HL-60 (cell line): ENCODE results near the gene NBEAL1.
A peak's percentile ranks its signal among the peaks of the same experiment; 100 is the strongest.

Experiments used
- DNase-seq, 2 experiments: peaks; one replicate each; pipeline ENCODE4 v3.0.0-alpha.2; 2010 to 2020; ENCODE audit warnings: low read depth in 1 of 2, low spot score in 1 of 2
- H3K27ac ChIP-seq: fragments of 250-450 bp; sonication (Bioruptor Pico); replicated peaks from 2 replicates; pipeline ENCODE4 v1.5.1; 2020; ENCODE audit warnings: mild to moderate bottlenecking, moderate library complexity
- H3K27me3 ChIP-seq: fragments of 250-450 bp; sonication (Bioruptor Pico); 2 replicates; pipeline ENCODE4 v1.5.1; 2021; ENCODE audit warnings: mild to moderate bottlenecking, moderate library complexity; ENCODE audit not compliant: insufficient read depth, poor library complexity, severe bottlenecking
- H3K4me3 ChIP-seq: replicated peaks from 2 replicates; pipeline ENCODE4 v1.5.1; 2011; ENCODE audit warnings: mild to moderate bottlenecking, control low read depth, low read length; ENCODE audit not compliant: insufficient read depth
- GABPA ChIP-seq: IDR thresholded peaks from 2 replicates; pipeline ENCODE4 v1.6.1; 2012; ENCODE audit warnings: low read depth
- POLR2AphosphoS5 ChIP-seq: IDR thresholded peaks from 2 replicates; pipeline ENCODE4 v1.6.1; 2012; ENCODE audit warnings: low read depth
- SPI1 ChIP-seq: IDR thresholded peaks from 2 replicates; pipeline ENCODE4 v1.6.1; 2012; ENCODE audit warnings: low read depth, mild to moderate bottlenecking, borderline replicate concordance
- TF ChIP-seq, protein P1 (sequence below): IDR thresholded peaks from one replicate; pipeline ENCODE4 v1.5.1; 2011; ENCODE audit warnings: low read length, control low read depth, inconsistent platforms; ENCODE audit not compliant: insufficient read depth
- TF ChIP-seq, protein P2 (sequence below): IDR thresholded peaks from 2 replicates; pipeline ENCODE4 v1.6.1; 2012; ENCODE audit warnings: low read depth; ENCODE audit not compliant: insufficient replicate concordance

The NBEAL1 gene

DNA sequence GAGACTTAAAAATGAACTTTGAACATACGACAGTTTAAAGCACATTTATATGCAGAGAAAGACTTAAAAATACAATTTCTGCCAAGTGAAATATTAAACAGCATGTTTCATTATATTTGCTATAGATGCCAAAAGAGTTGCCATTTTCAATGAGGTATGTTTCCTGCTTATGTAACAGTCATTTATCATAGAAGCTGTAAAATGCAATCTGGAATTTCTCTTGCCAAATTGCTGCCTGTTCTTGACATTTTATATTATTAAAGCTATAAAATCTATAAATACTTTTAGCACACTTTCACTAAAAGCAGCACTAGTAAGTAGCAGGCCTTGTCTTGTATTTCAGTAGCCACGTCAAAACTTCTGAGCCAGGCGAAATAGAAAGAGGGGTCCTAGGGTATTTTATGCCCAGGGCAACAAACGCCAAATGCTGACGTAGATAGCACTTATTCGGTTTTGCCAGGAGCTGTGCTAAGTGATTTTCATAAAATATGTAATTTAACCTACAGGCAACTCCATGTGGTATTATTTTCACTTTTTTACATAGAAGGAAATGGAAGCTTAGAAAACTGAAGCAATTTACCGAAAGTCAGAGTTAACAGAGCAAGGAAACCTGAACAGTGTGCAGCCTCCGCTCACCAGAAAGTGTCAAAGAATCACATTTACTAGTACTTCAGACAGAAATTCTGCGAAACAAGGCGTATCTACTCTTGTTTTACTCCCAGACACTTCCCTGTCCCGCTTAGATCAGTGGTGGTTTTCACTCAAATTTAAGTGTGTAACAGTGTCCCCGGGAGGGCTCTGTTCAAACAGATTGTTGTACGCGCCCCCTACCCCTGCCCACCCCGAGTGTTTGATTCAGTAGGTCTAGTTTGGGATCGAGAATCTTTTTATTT lies 222.9 kb downstream of the NBEAL1 start:
- DNase-seq, result no peak
- Histone ChIP-seq H3K27ac (no peak overlapping the region), H3K4me3 (no peak overlapping the region), H3K27me3 (no peaks in the 10 kb centered on the region)
- TF ChIP-seq SPI1, result no peak
- no peak for TF ChIP-seq GABPA
- TF ChIP-seq, protein P1, sequence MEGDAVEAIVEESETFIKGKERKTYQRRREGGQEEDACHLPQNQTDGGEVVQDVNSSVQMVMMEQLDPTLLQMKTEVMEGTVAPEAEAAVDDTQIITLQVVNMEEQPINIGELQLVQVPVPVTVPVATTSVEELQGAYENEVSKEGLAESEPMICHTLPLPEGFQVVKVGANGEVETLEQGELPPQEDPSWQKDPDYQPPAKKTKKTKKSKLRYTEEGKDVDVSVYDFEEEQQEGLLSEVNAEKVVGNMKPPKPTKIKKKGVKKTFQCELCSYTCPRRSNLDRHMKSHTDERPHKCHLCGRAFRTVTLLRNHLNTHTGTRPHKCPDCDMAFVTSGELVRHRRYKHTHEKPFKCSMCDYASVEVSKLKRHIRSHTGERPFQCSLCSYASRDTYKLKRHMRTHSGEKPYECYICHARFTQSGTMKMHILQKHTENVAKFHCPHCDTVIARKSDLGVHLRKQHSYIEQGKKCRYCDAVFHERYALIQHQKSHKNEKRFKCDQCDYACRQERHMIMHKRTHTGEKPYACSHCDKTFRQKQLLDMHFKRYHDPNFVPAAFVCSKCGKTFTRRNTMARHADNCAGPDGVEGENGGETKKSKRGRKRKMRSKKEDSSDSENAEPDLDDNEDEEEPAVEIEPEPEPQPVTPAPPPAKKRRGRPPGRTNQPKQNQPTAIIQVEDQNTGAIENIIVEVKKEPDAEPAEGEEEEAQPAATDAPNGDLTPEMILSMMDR, result no peak
- TF ChIP-seq, protein P2, sequence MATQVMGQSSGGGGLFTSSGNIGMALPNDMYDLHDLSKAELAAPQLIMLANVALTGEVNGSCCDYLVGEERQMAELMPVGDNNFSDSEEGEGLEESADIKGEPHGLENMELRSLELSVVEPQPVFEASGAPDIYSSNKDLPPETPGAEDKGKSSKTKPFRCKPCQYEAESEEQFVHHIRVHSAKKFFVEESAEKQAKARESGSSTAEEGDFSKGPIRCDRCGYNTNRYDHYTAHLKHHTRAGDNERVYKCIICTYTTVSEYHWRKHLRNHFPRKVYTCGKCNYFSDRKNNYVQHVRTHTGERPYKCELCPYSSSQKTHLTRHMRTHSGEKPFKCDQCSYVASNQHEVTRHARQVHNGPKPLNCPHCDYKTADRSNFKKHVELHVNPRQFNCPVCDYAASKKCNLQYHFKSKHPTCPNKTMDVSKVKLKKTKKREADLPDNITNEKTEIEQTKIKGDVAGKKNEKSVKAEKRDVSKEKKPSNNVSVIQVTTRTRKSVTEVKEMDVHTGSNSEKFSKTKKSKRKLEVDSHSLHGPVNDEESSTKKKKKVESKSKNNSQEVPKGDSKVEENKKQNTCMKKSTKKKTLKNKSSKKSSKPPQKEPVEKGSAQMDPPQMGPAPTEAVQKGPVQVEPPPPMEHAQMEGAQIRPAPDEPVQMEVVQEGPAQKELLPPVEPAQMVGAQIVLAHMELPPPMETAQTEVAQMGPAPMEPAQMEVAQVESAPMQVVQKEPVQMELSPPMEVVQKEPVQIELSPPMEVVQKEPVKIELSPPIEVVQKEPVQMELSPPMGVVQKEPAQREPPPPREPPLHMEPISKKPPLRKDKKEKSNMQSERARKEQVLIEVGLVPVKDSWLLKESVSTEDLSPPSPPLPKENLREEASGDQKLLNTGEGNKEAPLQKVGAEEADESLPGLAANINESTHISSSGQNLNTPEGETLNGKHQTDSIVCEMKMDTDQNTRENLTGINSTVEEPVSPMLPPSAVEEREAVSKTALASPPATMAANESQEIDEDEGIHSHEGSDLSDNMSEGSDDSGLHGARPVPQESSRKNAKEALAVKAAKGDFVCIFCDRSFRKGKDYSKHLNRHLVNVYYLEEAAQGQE, result no peak
- no peak for TF ChIP-seq POLR2AphosphoS5

DNA sequence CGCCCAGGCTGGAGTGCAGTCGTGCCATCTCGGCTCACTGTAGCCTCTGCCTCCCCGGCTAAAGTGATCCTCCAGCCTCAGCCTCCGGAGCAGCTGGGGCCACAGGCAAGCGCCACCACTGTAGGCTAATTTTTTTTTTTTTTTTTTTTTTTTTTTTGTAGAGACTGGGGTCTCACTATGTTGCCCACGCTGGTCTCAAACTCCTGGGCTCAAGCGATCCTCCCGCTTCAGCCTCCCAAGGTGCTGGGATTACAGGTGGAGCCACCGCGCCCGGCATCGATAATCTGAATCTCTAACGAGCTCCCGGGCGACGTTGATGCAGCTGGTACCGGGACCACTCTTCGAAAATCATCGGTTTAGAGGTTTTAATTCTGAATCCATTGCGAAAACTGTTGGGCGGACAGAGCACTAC lies 223.6 kb downstream of the NBEAL1 start:
- peak overlapping the region; percentile 90 for H3K27ac ChIP-seq
- H3K4me3 ChIP-seq, result peak overlapping the region; percentile 58
- H3K27me3 ChIP-seq, result no peaks in the 10 kb centered on the region
- DNase-seq, result no peak
- TF ChIP-seq GABPA (no peak), POLR2AphosphoS5 (no peak), SPI1 (no peak)
- TF ChIP-seq, protein P1, result no peak
- TF ChIP-seq, protein P2, result no peak

DNA sequence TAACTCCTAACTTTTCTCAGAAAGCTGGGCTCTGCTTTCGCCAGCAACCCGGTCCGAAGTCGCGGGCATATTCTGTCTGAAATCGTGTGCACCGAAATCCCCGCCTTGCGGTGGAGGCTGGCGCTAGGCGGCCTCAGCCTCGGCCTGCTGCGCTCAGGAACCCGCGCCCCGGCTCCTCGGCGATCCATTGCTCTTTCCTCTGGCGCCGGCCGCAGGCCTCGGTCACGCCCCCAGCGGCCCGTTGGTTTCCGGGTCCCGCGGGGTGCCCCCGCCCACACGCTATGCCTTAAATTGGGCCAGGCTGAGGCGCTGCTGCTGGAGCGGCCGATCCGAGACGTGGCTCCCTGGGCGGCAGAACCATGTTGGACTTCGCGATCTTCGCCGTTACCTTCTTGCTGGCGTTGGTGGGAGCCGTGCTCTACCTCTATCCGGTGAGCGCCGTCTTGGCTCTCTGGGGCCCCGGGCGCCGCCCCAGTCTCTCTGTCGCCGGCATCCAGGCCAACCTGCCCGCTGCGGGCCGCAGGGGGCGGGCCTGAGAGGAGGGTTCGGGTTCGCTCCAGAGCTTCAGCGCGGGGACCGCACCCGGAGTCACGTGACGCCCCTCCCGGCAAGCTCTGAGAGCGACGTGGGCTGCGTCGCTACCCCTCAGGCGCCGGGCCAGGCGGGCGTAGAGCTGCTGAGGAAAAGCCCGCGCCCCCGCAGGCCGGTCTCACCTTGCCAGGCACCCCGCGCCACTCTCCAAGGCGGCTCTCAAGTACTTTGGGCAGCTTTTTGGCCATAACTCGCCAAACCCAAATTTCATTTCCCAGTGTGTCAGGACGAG lies 224.2 kb downstream of the NBEAL1 start, which contains the start of gene CYP20A1:
TSS of gene CYP20A1 (plus strand) at position 315 of the 823 bp plus-strand sequence. CDS start at position 360, 45 bp downstream.
- Histone ChIP-seq H3K27ac (peak within 1 kb of the TSS; percentile 90), H3K4me3 (peak within 1 kb of the TSS; percentile 58), H3K27me3 (no peaks in the 10 kb centered on the region)
- DNase-seq, result peak; percentile 78 to 96
- TF ChIP-seq, protein P2, result peak; percentile 38
- peak; percentile 87 for TF ChIP-seq POLR2AphosphoS5
- TF ChIP-seq SPI1, result no peak
- TF ChIP-seq, protein P1, result no peak
- no peak for TF ChIP-seq GABPA
